HG03025 (cell line): ENCODE data around the gene LBX2.
"Not testable (repeated sequence)": the region's sequence is repeated elsewhere in the genome, so short reads cannot be mapped to it uniquely, and the experiment has no call there.

ENCODE experiments used
- ATAC-seq: cut with Tn5 transposase; IDR thresholded peaks from one replicate; pipeline ENCODE4 v1.9.1; 2021; ENCODE audit warnings: mild to moderate bottlenecking, moderate library complexity; ENCODE audit not compliant: unreplicated experiment, low FRiP score

LBX2 gene

GRCh38 chr2:74488643-74489481, 10.5 kb downstream of the LBX2 start:
- ATAC-seq: no peak

DNA sequence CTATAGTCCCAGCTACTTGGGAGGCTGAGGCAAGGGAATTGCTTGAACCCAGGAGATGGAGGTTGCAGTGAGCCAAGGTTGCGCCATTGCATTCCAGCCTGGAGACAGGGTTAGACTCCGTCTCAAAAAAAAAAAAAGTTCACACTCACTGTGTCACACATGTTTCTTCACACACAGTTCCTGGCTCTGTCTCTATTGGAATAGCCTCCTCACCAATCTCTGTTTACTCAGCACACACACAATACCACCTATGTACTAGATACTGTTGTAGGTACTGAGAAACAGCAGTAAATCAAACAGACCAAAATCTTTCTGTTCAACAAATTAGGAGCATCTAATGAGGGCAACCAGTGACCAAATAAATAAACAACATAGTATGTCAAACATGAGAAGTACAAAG, 13.3 kb downstream of the LBX2 start:
- ATAC-seq: no peak

DNA sequence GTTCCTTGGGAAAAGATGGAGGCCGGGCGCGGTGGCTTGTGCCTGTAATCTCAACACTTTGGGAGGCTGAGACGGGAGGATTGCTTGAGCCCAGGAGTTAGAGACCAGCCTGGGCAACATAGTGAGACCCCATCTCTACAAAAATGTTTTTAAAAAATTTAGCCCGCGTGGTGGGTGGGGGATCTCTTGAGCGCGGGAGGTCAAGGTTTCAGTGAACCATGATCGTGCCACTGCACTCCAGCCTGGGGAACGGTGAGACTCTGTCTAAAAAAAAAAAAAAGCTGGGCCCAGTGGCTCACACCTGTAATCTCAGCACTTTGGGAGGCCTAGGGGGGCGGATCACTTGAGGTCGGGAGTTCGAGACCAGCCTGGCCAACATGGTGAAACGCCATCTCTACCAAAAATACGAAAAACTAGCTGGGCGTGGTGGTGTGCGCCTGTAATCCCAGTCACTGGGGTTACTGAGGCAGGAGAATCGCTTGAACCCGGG, 15.7 kb downstream of the LBX2 start:
- not testable (repeated sequence) for ATAC-seq

DNA sequence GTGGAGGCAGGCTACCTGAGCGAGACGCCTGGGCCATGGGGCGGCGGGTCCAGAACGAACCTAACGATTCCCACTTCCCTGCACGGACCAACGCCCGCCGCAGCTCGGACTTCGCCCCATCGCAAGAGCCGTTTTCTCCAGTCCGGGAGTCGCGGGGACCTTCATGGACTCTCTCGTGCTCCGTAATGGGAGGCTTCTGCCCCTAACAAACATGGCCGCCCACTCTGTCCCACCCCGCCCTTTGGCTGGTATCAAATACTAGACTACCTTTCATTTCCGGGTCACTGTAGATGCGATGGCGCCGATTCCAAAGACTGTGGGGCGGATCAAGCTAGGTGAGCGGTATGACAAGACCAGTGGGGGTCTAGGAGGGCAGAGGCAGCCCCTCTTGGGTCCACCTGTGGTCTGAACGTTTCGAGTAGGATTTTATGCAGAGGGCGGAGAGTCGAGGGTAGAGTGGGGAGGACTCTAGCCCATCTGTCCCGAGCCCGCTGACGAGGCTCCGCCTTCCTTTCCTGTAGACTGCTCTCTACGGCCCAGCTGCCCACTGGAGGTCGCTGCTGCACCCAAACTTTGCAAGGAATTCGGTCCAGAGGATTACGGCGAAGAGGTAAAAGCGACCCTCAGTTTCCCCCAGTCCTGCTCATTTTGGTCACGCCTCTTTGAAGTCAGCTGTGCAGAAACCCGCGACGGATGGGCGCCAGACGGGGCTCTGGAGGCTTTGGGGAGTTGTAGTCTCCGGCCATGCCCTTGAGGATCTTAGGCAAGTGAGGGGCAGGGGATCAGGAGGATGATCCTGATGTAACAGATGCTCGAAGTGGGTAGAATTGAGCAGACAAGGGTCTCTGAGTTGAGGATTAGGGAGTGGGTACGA, 16.4 kb downstream of the LBX2 start, which contains the start of the genes CCDC142 and TTC31:
CCDC142 (minus strand) TSS at position 198 of the 874 bp plus-strand sequence; CDS start at position 37, 161 bp downstream.
TTC31 (plus strand) TSS at position 281 of the 874 bp plus-strand sequence; CDS start at position 296, 15 bp downstream.
- peak; percentile 82 for ATAC-seq

DNA sequence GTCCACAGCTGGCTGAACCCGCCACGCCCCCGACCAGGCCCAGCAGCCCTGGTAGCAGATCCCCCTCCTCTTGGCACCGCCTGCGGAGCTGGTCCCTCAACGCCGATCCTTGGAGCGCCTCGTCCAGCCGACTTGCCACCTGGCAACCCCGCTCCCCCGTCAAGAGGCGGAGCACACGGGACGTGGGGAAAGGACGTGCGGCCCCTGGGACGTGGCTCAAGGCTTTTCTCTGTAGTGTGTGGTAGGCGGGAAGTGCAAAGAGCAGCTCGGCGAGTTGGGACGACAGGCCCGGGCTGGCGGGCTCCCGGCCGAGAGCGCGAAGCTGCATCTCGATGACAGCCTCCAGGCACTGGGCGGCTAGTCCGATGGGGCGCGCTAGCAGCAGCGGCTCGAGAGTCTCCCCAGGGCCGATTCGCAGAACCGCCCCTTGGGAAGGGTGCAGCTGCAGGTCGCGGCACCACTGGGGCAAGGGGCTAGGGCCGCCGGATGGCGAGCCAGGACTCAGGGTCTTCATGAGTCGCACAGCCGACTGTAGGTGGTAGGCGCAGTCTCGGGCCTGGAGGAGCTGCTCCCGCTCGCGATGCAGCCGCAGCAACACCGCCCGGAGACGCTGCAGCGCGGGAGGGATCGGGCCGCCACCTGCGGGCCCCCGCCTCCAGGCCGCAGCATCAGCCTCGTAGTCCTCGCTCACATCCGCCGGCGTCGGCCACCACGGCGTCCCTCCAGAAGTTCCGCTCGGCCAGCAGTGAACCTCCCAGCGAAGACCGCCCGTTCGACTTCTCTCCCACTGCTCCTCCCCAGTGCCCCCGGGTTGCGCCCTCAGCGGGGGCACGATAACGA, 17.2 kb downstream of the LBX2 start:
- peak; percentile 43 for ATAC-seq

DNA sequence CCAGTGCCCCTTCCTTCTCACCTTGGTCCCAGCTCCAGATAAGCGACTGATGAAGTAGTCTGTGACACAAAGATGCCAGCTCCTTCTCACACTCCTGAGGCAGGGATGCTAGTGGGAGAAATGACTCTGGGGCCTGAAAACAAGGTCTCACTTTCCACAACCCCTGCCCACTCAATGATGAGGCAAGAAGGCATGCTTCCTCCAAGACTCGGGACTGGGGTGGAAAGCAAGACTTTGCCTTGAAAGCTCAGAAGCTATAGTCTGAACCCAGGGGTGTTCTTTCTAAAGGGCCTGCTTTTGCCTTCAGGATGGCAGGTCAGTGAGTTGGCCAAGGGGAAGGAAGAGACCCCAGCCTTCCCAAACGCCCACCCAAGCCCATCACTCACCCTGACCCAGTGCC, 18.0 kb downstream of the LBX2 start:
- ATAC-seq: no peak

DNA sequence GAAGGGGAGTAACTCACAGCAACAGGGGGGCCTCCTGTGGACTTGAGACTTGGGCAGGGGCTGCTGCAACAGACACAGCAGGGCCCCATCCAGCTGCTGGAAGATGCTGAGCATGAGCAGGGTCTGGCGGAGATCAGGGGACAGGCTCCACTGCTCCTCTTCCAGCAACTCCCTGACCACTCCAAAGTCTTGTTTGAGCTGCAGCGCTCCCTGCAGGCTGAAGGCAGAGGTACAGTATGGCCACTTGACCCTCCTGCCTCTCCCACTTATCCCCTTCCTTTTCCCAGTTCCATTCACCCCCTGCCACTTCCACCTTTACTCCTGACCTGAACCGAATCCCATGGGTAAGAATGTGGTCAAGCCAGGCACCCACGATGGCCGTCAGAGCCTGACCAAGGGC, 24.5 kb downstream of the LBX2 start:
- no peak for ATAC-seq

DNA sequence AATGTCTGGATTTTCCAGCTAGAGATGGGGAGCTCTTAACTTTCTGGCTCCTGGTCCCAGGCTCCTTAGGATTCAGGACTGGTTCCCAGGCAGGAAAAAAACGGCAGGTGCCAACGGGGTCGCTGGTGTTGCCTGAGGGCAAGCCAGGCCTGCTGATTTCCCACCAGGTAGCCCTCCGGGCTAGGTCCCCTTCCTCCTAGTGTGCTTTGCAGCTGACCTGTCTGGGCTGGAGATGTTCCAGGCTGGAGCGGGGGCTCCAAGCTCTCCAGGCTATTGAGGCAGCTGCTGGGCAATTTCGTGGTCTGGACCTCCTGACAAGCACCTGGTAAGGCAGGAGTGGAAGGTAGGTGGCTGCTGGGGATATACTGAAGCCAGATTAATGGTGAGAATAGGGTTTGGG, 24.9 kb downstream of the LBX2 start:
- ATAC-seq: no peak

- no peak for ATAC-seq
Measured at GRCh38 chr2:74472945-74473258, 26.5 kb downstream of the LBX2 start.

GRCh38 chr2:74472086-74472944, 27.1 kb downstream of the LBX2 start, which contains the start of gene MRPL53:
MRPL53 (minus strand) TSS chr2:74472680; CDS start chr2:74472660, 20 bp downstream.
- peak; percentile 76 for ATAC-seq

DNA sequence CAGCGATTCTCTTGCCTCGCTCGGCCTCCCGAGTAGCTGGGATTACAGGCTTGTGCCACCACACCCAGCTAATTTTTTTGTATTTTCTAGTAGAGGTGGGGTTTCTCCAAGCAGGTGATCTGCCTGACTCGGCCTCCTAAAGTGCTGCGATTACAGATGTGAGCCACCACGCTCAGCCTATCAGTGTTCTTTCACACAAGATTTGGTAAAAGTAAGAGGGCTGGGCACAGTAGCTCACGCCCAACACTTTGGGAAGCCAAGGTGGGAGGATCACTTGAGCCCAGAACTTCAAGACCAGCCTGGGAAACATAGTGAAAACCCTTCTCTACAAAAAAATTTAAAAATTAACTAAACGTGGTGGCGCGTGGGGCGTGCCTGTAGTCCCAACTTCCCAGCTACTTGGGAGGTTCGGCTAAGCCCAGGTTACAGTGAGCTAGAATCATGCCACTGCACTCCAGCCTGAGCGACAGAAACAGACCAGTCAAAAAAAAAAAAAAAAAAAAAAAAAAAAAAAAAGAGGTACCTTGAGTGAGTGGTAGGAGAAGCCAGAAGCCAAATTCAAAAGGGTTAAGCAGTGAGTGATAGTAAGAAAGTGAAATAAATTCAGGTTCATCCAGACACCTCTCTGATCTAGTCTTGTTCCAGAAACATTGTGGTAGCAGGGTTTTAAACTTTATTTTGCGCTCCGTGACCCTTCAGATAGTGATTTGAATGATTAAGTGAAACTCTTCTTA, 27.9 kb downstream of the LBX2 start:
- ATAC-seq: no peak

DNA sequence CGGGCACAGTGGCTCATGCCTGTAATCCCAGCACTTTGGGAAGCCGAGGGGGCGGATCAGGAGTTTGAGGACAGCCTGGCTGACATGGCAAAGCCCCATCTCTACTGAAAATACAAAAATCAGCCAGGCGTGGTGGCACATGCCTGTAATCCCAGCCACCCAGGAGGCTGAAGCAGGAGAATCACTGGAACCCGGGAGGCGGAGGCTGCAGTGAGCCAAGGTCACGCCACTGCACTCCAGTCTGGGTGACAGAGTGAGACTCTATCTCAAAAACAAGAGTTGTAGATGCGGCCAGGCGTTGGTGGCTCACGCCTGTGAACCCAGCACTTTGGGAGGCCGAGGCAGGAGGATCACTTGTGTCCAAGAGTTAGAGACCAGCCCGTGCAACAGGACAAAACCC, 28.7 kb downstream of the LBX2 start:
- not testable (repeated sequence) for ATAC-seq

- ATAC-seq: no peak
Measured at GRCh38 chr2:74464406-74464805, 35.0 kb downstream of the LBX2 start.

- ATAC-seq: no peak
Measured at GRCh38 chr2:74462786-74463105, 36.7 kb downstream of the LBX2 start.

DNA sequence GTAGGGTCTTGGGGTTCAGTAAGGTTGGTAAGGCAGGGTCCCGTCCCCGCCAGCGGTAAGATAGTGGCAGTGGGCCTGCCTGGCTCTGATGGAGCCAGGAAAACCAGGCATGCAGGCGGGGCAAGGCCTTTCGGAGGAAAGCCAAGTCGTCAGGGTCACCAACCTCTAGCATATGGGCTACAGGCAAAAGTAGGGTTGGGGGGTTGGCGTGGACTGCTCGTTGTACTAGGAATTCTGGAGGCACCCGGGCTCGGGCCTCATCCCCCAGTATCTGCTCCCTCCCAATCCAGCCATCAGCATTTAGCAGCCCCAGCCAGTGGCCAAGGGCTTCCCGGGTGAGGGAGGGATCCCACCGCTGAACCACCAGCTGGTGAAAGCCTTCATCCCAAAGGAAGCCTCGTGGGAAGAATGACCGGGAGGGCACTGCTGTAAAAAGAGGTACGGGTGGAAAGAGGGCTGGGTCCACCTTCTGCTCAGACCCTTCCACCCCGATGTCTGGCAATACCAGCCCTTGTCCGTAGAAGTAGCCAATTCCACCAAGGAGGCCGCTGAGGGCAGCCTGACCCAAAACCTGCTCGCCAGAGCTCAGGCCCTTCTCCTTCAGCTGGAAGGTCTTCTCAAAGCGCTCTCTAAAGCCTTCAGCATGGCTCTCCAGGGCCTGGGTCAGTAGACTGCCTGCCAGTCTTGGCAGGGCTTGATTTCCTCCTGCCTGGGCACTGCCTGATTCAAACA, 37.2 kb downstream of the LBX2 start:
- no peak for ATAC-seq

DNA sequence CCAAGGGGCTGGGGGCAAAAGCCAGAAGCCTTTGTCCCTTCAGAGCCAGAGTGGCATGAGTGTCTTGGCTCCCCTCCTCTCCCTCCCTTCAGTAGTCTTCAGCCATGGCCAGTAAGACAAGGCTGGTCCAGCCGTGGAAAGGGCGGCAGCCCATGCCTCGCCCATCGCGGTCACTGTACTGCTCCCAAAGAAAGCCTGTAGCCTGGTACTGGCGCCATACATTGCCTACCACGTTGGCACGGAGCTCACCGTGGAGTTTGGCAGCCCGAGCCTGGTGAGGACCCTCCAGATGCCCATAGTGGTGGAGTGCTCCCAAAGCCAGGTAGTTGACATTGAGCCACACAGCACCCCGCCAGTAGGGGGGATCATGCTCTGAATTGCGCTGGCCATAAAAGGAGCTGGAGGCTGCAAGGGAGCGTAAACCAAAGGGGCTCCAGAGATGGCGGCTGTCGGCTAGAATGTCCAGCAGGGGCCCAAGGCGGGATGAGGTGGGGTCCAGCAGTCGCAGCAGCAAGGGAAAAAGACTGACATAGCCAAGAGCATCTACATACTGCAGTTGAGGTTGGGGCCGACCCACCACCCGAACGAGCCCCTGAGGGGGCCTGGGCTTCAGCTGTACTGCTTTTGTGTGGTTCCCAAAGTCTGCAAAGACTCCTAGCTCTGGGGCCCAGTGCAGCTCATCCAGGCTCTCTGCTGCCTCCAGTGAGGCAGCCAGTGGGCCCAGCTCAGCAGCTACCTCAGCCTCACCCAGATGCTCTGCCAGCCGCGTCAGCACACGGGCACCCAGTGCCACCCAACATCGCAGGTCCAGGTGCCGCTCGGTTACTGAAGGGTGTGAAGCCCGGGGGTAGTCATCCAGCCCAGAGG, 38.0 kb downstream of the LBX2 start:
- ATAC-seq: no peak

DNA sequence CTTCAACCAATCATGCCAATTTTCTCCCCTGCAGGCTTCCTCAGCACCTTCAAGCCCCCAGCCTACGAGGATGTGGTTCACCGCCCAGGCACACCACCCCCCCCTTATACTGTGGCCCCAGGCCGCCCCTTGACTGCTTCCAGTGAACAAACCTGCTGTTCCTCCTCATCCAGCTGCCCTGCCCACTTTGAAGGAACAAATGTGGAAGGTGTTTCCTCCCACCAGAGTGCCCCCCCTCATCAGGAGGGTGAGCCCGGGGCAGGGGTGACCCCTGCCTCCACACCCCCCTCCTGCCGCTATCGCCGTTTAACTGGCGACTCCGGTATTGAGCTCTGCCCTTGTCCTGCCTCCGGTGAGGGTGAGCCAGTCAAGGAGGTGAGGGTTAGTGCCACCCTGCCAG, 39.2 kb downstream of the LBX2 start:
- not testable (repeated sequence) for ATAC-seq
